A172 (cell line): ENCODE data around the gene MYZAP. TPM values are rescaled to one million over a fixed set of nuclear protein-coding genes. Genes with fewer than 3 reads are reported as not detected.

Source experiments
- DNase-seq: peaks from one replicate; pipeline ENCODE4 v3.0.0-alpha.2; 2015; ENCODE audit warnings: low spot score
- total RNA-seq: library from RNA; depleted of rRNA; stranded (reverse); fragments of >200 nt; shearing (Covaris generic); gene quantifications from 2 replicates; pipeline ENCODE4 v1.2.3, GENCODE V29; 2014; rRNA removed

Gene MYZAP
- total RNA-seq, 1 experiment from 2014 or later, result 4.3 TPM

DNA sequence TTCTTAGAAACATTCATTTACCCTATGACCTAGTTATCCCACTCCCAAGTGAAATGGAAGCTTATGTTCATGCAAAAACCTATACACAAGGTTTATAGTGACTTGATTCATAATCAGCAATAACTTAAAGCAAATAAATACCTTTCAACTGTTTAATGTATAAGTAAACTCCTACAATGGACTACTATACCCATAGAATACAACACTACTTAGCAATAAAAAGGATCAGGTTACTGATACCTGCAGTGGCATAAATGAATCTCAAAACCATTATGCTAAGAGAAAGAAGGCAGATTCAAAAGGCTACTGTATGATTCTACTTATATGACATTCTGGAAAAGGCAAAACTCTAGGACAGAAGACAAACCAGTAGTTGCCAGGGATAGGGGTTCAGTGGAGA lies 106.5 kb downstream of the MYZAP start:
- DNase-seq, result no peak

DNA sequence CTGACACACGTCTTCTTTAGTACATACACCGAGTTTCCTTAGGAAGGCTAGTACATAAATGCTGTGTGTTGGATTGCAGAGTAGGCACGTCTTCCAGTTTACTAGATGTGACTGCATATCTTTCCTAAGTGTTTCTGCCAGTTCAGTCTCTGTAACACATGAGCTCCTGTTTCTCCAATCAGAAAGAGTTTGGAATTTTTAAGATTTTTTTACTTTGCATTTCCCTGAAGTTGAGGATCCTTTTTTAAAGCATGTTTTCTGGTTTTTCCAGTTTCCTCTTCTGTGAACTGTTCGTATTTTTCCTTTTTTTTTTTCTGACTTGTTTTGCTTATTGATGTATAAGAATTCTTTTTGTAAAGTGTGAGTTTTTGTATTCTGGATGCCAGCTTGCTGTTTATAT lies 107.3 kb downstream of the MYZAP start:
- DNase-seq, result no peak

DNA sequence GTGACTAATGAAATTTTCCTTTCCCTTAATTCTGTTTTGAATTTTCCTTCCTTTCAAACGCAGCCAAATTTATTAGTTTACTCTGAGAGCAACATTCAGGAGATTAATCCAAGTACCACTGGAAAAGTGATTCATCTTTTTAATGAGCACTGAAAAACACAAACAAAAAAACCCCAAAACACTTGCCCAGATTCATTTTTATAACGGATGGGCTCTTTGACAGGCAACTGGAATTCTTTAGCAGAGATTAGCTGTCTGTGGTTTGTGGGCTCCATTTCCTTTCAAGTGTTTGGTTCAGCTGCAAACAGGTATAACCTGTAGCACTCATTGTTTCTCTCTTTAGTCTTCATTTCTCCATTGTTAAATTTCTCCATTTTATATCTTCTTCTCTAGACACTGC lies 111.7 kb downstream of the MYZAP start:
- peak; percentile 81 for DNase-seq

DNA sequence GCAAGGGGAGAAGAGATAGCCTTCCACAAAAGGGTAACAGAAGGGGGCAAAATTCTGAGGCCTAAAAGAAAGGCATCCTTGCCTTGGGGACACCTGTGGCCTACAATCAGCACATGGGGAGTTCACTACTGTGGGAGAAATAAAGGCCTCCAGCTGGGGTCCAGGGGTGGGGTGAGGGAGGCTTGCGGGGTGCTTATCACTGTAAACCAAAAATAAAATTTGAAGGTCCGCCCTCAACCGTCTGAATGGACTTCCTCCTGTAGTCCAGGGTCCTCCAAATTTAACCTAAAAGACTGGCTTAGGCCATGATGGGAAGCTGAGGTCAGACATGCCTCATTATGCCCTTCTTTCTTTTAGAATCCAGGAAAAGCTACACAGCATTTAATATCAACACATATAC lies 112.7 kb downstream of the MYZAP start:
- no peak for DNase-seq

DNA sequence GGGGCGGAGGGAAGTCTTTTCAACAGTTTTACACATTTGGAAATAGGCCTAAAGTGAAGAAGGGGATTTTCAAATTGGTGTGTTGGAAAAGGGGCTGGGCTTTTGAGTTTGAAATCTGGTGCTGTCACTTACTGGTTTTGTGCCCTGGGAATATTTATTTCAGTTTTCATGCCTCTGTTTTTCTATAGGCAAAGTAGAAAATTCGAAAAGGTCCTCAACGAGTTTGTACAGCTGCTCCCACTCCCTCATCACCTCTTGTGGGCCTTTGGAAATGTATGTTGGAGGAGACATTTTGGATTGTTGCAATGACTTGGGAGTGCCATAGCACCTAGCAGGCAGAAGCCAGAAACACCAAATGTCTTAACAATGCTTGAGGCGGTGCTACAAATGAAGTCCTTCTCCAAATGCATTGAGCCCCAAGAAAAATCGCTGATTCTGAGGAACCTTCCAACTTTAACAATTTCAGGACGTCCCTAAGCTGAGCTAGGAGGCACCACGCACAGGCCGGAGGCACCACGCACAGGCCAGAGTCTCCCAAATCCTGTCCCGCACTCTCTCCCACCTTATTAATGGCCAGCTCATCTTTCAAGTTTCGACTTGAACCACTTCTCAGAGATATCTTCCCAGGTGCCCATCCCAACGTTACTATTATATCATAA lies 114.2 kb downstream of the MYZAP start:
- no peak for DNase-seq

DNA sequence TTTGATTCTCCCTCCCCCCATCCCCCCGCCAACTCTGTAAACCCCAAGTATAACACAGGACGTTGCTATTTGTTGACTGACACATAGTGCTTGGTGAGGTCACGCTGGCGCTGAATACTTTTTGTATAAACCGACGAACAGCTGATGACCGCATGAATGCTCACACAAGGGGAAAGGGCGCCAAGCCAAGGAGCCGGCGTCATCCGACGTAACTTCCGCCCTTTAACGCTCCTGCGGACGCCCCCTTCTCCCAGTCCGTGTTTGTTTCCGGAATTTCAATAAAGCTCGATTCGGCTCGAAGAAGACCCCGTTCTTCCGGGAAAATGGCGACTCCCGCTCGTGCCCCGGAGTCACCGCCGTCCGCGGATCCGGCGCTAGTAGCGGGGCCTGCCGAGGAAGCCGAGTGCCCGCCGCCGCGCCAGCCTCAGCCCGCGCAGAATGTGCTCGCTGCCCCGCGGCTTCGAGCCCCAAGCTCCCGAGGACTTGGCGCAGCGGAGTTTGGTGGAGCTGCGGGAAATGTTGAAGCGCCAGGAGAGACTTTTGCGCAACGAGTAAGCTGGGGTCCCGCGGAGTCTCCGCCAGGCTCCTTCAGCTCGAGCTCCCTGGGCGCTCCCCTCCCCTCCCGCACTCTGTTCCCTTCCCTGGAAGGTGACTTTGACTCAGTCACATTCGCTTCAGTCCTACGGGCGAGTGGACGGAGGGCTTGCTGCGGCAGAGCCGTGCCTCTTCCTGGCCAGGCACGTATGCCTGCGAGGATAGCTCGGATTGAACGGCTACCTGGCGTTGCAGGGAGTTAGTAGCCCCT lies 114.9 kb downstream of the MYZAP start, which contains the start of gene POLR2M:
POLR2M (plus strand) TSS at position 310 of the 805 bp plus-strand sequence; CDS start at position 439, 129 bp downstream.
- peak; percentile 96 for DNase-seq

DNA sequence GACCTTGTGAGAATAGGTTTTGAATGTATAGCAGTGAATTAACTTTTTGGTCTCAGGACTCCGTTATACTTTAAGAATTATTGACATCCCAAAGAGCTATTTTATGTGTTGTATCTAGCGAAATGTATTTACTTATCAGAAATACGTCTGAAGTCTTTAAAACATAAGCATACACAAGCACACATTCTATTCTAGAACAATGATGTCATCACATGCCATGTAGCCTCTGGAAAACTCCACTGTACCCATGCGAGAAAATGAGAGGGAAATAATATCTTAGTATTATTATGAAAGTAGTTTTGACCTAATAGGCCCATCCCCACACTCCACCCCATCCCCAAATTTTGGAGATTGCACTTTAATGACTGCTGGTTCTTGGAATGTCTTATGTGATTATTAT lies 116.3 kb downstream of the MYZAP start:
- no peak for DNase-seq

DNA sequence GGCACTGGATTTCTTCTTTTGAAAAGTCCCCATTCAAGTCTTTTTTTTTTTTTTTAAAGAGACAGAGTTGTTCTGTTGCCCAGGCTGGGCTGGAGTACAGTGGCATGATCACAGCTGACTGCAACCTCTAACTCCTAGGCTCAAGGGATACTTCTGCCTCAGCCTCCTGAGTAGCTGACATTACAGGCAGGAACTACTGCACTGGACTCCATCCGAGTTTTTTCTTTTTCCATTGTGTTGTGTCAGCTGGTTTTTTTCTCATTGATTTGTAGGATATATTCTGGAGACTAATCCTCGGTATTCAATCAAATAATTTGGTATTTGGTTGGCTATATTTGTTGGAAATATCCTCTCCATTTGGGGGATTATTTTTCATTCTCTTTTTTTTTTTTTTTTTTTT lies 126.6 kb downstream of the MYZAP start:
- DNase-seq, result no peak

DNA sequence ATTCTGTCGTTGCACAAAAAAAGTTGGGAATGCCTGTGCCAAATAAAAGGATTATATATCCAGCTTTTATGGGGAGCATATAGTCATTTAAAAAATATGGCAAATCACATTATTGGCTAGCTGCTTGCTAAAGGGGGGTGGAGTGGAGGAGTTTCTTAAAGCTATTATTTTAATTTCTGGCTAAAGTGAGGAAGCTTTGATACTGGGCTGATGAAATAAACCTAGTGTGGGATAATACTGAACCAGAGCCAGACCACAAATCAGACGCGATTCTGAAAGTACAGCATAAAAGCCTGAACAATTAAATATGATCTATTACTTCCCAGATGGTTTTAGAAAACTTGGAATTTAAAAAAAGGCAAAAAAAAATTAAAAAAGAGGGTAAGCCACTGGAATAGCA lies 129.2 kb downstream of the MYZAP start:
- no peak for DNase-seq

DNA sequence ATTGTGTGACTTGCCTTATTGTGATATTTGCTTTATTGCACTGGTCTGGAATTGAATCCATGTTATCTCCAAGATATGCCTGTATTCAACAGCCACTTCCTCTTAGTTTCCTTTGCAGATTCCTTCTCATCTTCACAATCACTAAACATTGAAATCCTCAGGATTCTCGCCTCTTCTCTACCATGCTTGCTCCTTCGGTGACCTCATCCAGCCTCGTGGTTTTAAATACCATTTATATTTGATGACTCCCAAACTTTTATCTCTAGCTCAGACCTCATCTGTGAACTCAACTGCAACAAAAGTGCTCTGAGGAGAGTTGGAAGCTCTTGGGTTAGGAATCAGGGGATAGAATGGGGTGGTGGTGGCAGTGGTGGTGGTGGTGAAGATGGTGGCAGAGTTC lies 134.7 kb downstream of the MYZAP start:
- DNase-seq, result no peak

DNA sequence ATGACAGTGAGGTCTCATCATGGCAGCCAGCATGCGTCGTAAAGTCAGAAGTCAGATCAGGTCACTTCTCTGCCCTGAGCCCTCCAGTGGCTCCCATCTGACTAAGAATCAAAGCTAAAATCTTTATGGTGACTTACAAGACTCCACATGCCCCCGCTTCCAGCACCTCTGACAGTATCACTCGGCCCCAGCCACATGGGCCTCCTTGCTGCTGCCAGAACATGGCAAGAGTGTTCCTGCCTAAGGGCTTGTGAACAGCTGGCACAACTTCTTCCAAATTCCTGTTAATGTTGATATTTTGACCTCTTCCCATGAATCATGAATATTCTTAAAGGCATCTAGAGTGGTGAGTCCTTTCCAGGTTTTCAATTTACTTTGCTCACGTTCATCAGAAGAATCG lies 135.3 kb downstream of the MYZAP start:
- no peak for DNase-seq

DNA sequence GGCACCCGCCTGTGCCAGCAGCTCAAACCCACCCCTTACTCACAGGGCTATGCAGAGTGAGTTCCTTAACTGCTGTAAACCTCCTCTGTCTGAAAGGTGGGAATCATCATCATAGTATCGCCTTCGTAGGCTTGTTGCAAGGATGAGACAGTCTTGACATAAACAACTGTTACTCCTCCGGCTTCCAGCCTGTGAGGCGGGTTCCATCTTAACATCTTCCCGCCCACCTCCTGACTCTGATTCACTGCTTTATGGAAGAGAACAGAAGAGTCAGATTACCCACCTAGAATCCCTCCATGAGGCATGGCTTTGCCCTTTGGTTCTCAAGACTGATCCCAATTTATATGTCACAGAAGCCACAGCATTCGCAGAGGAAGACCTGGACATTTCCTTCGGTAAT lies 136.7 kb downstream of the MYZAP start:
- no peak for DNase-seq

DNA sequence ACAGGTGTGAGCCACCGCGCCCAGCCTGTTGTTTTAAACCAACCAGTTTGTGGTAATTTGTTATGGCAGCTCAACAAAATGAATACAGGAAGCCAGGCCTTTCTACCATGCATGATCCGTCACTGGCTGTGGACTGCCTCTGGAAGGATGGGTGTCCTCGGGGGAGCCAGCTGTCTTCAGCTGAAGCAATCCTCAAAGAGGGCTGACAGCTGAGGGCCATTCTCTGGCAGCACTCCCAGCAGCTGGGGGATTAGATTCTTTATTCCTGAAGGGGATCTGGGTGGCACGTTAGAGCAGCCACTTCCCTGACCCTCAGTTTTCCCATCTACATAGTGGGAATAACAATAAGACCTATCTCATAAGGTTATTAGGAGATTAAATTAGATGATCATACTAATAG lies 139.2 kb downstream of the MYZAP start:
- DNase-seq, result no peak

DNA sequence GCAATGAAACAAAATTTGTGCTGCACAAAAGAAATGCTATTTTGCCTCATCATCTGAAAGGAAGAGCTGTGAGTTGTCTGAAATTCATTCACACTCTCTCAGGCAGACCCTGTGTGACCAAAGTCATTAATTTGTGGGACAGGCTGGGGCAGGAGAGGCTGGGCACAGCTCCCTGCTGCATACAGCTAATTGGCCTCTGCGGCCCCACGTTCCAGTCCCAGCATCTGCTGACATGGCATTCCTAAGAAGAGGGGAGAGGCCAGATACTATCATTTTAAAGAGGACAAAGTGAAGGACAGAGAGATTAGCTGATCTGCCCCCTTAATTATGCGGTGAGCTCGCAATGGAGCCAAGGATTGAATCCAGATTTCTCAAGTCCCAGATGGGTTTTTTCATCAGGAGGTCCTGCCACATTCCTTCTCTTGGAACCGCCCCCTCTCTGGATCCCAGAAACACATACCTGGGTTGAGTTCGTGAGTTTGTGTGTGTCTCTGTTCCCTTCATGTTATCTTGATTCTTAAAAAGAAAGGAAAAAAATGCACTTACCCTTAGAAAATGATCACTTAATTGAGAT lies 139.9 kb downstream of the MYZAP start:
- DNase-seq, result no peak

DNA sequence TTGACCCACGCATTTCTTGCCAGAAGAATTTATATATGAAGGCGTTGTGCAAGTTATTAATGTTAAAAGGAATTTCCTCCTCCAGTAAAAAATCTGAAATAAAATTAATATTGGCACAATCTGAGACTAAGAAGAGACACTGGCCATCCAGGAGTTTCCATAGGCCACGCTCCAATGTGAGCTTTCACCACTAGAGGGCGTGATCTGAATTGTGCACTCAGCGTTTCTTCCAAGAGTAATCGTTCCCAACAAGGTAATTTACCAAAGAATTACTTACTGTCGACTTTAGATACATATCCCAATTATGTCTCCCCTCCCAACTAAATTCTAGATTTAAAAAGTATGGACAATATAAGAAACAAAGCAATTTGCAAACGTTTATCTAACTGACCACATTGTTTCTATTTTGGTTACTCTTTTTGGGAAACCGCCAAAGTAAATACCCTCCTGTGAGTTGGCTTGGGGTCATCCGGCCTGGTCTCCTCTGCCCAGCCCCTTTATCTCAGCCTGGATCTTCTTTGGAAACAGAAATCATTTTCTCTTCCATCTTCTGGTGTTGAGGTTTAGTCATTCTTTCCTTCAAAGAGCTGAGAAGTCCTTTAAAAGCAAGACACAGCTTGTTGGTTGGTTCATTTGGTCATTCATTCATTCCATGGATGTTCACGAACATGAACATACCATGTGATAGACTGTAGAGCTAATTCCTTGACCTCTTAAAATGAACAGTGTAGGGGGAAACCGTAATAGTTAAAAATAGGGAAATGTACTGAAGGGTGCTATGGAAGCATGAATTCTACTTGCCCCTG lies 141.0 kb downstream of the MYZAP start:
- DNase-seq, result peak; percentile 51

DNA sequence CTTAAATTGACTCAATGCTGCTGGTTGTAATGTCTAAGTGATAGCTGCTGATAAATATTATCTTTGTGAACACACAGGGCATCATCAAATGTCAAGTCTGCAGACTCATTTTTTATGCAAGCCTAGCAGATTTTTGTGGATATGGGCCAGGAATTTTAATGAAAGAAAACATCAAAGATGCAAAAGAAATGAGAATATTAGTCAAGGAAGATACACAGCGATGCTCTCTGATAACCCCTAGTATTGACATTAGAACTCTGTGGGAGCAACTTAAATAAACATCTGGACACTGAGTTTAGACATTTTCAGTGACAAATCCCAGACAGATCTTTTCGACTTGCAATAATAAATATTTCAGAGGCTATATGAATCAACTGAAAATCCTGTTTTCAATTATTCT lies 143.2 kb downstream of the MYZAP start:
- no peak for DNase-seq

Other genes starting within 250 kb of the MYZAP start
- gene CGNL1, start 215.4 kb upstream of the MYZAP start, total RNA-seq, result 3.4 and 4.7 TPM in 2 replicates
- 114 and 151 TPM in 2 replicates for gene POLR2M, start 114.8 kb downstream of the MYZAP start, total RNA-seq